ENCODE data around the gene ARSB.
"Not testable (repeated sequence)": the region's sequence is repeated elsewhere in the genome, so short reads cannot be mapped to it uniquely, and the experiment has no call there.

Gene ARSB

DNA sequence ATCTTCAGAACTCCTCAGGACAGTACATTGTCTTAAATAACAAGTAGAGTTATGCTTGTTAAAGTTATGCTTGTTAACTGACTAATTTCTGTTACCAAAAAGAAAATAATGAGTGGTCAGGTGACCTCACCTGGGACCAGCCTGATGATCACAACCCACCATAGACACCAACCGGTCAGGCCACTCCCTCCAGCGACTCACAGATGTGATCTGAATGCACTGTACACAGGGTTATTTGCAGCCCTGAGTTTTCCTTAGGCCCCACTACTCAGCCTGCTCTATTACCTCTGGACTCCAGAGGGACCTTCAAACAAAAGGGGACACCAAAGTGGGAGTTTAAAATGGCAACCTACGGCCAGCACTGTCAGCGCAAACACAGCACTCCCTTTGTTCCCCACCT lies 55.3 kb downstream of the ARSB start:
- no peak for DNase-seq

DNA sequence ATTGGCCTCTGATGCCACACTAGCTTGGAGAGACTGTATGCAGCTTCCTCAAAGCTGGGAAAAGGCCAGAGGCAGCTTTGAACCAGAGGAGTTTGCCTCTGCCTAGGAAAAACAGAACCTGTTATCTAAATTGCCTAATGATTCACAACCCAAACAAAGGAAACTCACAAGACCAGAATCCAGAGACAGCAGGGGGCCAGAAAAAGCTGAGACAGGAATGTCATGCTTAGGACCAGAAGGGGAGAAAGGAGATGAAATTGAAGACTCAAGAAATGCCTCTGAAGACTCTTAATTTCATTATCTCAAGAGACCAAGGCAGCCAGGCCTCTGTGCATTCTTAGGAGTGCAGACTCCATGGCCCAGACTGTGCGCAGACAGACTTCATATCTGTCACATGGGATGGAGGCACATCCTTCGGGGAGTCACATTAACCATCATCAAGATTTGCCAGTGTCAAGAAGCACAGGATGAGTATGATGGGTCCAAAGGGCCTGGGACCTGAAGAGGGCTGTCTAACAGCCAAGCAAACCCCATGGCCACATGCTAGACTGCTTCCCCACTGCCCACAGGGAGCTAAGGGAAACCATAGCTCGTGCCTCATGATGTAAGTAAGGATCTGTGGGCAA lies 57.3 kb downstream of the ARSB start:
- DNase-seq = no peak

DNA sequence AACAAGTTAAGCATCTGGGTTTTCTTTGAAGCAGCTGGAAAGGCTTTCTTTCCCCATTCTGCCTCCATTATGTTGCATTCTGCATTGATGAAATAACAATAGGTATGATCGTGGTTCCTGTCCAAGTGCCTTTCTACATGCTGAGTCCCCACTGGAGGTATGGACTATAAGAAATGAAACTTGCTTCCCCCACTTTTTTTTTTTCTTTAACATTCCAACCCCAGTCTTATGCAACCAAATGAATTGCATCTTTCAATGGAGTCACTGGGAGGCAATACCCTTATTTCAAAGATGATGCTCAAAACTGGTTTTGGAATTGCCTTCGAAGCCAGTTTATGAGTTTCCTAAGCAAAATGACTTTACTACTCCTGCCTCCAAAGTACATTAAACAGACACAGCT lies 58.9 kb downstream of the ARSB start:
- DNase-seq = no peak

DNA sequence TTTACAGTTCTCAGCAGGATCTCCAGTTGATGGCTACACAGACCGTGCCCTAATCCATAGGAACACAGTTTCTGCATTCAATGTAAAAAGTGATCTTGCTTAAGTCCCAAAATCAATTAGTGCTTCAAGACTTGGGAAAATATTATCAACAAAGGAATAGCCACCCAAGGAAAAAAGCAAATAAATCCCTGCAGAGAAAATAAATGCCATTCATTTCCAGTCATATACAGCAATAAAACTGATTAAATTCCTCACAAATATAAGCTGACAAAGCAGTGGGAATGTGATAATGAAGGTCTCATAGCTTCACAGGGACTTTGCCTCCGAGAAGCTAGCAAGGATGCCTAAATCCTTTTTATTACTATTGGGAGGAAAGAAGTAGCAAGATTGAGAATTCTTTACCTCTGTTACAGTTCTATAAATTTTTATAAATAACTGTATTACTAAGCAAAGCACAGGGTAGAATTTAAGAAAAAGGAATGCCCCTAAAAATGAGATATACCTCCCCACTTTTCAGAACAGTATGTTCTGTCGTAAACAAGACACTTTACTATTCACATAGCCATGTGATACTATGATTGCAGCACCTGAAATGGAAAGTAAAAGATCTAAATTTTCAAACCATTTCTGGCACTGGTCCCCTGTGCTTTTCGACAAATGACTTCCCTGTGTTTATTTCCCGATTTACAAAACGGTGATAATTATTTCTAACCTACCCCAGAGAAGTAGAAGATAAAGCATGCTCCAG lies 59.8 kb downstream of the ARSB start:
- no peak for DNase-seq

DNA sequence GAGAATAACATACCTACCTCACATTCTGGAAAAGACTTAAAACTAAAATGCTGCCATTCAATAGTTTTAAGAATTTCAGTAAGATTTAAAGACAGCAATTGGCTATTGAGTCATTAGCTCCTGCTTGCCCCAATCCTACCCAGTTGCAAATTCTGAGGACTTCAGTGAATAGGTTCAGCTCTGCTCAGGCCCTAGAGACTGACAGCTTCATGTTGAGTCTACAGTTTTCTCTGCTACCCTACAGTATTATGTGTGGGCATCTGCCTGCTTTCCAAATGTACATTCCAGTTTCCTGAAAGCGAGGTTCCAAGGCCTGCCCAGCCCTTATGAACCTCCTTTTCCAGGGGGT lies 61.5 kb downstream of the ARSB start:
- no peak for DNase-seq

DNA sequence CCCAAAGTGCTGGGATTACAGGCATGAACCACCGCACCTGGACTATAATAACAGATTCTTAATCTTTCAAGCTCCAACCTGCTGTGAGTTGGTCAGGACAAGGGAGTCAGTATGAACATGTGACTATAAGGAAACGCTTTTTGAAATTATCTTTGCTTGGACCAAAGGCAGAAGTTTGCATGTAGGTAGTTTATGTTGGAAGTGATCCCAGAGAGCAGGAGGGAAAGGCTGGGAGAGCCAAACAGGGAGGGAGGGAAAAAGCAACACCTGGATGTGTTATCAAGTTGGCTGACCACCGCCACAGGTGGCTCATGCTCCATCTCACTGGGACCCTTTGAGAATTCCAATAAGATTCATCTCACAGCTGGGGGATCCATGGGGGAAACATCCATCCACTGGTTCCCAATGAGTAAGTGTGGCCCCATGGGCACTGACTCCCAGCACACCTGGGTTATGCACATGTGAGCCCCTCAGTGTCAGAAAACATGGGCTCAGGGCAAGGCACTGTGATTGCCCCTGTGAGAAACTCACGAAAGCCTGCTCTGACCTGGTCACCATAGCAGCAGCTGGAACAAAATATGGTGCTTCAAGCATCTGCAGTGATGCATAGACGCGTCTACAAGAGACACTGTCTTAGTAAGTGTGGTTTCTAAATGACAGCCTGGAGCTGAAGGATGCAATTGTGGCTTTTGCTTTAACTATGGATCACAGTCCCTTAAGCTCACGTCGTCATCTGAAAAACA lies 62.1 kb downstream of the ARSB start:
- no peak for DNase-seq

DNA sequence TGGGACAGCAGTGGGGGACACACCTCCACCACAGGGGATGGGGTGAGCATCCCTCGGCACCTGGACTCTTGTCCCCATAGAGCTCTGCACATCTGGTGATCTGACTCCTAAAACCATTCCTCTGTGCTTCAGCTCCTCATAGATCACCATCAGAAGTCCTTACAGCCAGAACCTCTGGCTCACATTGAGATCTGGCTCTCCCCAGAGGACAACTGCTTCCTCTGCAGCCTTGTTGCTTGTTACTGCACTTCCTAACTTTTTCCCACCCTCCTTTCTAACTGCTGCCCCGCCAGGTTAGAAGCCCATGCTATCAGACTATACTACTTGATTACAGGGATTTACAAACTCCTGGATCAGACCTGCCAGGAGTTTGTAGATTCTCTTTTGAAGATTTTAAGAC lies 64.5 kb downstream of the ARSB start:
- no peak for DNase-seq

DNA sequence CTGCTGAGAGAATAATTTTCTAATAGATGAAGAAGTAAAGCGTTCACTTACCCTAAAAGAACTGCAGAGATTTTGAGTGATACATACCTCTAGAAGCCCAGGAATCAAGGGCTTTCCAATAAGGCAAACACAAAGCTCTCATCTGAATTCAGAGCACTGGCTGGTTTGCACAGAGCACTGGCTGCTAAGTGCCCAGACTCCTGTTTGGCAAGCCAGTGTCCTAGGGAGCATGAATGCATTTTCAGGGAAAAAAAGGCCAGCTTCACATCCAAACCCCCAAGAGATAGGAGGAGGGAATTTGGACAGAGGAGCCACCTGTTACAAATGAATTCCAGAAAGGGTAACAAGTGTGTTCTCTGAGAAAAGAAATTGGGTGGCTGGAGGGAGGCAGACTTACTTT lies 65.3 kb downstream of the ARSB start:
- no peak for DNase-seq

DNA sequence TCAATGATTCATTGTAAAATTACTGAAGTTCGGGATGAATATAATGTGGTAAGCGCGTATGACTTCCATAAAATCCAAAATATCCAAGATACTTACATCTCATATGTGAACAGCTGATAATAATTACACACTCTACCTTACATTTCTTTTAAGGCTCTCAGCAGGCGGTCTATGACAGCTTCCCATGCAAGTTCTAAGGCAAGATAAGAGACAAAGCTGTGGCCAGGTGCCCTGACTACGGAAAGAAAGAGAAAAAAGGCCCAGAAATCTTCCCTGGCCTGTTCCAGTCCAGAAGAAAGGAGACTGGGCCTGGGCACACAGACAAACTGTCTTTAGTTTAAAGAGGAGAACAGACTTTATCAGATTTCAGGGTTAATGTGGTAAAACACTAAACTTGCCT lies 69.1 kb downstream of the ARSB start:
- DNase-seq = no peak

DNA sequence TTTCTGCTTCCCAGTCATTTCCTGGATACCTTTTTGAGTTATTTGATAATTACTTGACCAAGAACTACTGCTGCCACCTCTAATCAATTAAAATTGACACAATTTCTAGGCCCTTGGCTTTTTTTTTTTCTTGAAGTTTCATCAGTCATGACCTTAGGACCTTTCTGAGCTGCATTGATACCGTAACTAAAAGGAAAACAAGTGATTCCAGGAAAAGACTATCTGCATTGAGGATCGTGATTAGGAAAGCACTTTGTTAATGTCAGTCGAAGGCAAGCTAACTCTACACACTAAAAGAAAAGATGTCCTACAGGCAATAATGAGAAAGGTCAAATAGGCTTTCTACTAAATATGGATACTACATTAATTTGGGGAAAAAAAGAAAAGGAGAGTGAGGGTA lies 69.9 kb downstream of the ARSB start:
- no peak for DNase-seq

DNA sequence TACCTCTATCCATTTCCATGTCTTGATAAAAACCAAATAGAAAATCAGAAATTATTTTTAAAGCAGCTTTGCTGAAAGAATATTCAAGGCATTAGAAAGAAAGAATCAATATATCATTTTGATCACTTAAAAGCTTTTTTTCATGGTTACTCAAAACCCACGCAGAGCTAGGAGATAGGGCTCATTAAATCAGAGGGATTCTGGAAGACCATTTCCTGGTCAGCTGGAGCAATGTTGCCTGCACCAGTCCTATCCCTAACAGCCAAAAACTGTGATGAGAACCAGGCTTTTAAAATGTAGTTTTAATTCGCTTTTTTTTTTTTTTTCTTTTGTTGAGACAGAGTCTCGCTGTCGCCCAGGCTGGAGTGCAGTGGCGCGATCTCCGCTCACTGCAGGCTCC lies 72.3 kb downstream of the ARSB start:
- no peak for DNase-seq

DNA sequence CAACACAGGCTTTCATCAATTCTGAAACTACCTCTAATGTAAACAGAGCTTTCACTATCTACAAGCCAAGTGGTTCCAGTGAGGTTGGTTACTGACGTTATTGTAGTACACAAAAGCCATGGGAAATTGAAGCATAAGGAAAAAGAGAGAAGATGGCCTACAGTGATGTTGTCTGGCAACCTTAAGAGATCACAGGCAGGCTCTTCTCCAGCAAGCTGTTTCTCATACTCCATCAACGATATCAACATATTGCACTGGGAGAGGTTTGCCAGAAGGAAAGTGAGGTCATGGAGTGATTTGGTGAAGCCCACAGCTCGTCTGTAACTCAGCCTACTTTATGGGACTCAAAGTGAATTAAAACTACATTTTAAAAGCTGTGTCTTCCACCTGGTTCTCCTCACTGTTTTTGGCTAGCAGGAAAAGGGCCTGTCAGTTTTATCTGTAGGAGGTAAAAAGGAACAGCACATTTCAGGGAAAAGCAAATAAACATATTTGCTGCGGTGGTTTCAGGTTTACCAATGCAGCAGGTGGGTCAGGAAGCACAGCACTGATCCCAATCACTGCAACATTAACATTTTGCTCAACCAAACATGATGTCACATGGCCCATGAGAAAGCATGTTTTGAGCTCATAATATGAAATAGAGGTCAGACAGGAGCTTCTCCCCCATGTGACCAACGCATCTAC lies 72.9 kb downstream of the ARSB start:
- DNase-seq = peak; percentile 10

DNA sequence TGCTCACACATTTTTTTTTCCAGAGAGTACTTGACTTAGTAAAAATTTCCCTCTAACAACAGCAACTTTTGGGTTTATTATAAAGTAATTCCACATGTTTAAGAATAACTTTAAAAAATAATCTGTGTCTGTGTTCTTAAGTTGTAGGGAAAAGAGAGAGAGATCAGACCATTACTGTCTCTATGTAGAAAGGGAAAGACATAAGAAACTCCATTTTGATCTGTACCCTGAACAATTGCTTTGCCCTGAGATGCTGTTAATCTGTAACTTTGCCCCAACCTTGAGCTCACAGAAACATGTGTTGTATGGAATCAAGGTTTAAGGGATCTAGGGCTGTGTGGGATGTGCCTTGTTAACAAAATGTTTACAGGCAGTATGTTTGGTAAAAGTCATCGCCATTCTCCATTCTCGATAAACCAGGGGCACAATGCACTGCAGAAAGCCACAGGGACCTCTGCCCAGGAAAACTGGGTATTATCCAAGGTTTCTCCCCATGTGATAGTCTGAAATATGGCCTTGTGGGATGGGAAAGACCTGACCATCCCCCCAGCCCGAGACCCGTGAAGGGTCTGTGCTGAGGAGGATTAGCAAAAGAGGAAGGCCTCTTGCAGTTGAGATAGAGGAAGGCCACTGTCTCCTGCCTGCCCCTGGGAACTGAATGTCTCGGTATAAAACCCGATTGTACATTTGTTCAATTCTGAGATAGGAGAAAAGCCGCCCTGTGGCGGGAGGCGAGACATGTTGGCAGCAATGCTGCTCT lies 75.7 kb downstream of the ARSB start:
- not testable (repeated sequence) for DNase-seq

DNA sequence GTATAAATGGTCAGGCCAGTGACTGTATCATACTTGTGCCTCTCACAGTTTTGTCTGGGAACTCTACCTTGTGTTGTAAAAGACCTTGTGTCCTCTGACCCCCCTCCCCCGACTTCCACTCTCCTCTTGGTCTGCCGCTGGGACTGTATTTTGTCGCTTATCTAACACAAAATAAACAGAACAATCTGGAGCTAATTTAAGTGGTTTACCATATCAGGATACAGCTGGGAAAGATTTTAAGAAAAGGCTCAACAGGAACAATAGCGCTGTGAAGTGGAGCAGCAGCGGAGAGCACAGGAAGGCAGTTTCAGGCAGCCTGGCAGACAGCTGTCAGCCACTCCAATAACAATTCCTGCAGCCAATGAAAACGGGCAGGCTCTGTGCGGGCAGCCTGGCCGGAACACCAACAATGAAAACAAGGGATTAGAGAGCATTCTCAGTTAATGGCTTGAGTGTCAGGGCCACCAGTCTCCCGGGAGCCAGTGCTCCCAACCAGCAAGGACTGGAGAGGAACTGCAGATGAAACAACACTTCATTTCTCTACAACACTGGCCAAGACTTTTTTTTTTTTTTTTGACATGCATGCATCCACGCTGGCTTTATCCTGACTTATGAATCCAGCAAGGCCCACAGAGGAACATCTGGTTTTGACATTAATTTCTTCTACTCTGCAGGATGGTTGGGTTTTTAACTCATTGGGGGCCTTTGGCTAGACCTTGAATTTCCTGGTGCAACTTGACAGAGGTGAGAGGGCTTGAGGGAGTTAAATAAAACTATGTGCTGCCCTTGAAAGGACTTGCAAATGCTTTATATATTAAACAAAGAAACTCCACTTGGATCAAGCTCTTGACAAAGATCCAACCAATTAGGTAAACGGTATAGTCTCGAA lies 76.7 kb downstream of the ARSB start:
- DNase-seq = peak; percentile 56

DNA sequence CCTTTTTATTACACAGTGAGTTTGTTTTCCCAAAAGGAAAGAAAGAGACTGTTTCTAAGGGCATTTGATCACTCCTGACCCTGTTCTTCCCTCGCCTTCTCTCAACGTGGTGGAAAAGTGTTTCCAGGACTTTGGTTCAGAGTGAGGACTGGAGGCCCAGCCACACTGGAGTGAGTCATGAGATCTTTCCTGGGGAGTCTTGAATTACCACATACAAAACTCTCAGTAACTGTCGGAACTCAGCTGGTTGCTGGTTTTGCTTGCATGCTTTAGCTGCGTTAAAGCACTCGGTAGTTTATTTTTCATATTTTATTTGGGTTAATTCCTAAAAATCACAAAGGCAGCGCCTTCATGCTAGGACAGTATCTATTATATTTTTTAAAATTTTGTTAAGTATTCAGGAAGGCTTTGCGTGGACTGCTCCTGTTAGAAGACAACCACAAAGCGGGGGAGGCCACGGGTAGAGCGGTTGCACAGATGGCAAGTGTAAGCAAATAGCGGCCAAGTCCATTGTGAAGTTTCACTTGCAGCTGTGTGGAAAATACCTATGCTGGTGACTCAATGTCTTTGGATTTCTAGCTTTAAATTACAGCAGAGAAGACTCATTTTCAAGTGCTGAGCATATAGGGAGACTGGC lies 77.7 kb downstream of the ARSB start:
- no peak for DNase-seq

DNA sequence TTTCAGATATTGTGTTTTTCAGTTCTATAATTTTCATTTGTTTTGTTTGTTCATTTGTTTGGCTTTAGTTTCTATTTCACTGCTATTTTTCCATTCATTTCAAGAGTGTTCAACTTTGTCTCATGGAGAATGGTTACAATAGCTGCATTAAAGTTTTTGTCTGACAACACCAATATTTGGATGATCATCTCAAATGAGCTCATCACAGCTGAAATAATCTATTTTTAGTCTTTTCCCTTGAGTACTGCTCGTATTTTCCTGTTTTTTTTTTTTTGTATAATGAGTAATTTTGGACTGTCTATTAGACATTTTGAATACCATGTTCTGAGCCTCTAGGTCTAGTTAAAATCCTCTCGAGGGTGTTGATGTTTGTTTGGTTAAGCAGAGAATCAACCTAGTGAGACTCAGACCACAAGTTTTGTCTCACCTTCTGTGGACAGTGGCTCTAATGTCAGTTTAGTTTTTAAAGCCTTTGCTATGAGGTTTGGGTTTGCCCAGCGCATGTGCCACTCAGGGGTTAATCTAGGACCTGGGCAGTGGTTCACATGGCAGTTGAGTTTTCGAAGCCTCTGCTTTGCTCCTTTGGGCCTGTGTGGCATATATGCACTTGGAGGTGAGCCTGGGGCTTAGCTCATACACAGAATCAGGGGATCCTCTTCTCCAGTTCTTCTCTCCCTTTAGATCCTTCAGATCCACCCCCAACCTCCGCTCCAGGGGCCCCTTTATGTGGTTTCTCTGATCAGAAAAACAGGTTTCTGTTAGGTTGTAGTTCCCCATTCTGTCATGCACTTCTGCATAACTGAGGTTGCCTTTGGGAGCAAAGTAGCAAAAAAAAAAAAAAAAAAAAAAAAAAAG lies 79.8 kb downstream of the ARSB start:
- no peak for DNase-seq

DNA sequence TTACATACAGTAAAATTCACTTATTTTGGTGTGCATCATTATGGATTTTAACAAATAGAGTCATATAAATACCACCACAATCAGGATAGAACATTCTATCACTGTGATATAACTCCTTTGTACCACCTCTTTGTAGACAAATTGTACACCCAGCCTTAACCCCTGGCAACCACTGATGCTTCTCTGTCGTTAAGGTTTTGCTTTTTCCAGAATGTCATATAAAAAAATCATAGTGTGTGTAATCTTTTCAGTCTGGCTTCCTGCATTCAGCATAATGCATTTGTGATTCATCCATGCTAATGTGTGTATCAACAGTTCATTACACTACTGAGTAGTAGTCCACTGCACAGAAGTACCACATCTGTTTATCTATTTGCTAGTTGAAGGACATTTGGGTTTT lies 81.2 kb downstream of the ARSB start:
- no peak for DNase-seq

DNA sequence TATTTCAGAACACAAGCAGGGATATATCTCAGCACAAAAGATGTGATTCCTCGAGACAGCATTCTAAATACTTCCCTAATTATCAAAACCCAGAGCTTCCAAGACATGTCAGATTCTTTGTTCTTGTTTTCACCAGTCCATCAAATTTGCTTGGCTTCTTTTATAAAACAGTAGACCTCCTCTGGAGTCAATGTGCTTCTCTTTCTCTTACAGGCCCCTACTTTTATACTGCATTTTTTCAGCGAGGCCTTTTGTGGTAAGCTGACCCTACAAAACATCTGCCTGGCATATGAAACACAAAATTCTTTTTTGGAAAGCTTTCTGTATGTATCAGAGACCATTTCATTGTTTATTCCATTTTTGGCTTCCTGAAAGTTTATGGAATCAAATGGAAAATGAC lies 81.8 kb downstream of the ARSB start:
- no peak for DNase-seq

DNA sequence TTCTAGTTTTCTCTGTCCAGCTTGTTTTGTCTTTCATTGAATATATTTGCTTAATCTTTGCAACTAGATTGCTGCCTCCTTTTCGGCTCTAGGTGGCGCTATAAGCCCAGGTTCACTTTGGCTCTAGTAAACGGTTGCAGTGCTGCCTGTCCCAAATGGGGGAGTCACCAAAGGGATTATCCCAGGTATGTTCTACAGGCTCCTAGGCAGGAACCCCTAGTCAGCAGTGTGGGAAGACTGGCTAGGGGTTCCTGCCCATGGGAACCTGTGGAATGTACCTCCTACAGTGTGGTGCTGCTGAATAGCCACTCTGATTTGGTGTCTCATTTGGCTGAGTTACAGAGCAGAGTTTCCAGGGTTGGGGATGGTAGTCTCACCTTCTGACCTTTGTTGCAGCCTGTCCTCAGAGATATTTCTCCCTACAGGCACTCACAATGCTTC lies 85.2 kb downstream of the ARSB start:
- DNase-seq = no peak

DNA sequence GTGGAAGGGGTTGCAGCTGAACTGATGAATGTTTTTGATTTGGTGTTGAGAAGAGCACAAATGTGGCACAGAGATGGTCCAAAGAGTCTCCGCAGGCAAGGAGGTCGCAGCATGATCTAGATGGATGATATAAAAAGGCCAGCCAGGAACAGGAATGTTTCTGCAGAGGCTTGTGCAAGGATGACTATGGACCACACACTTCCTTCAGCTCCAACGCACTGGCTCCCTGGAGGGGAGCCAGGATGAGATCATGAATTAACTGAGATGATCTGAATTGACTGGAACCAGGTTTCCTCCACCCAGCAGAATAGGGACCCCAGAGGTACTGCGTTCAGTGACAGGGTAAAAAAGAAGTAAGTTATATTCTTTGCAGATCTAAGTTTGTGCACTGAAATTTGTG lies 89.0 kb downstream of the ARSB start:
- no peak for DNase-seq

Measured in NCI-H510A (cell line).